HG02623 (cell line): ENCODE data around the gene CBFA2T2.
"Not testable (repeated sequence)": the region's sequence is repeated elsewhere in the genome, so short reads cannot be mapped to it uniquely, and the experiment has no call there.

Experiments
- ATAC-seq: cut with Tn5 transposase; IDR thresholded peaks from one replicate; pipeline ENCODE4 v1.9.1; 2021; ENCODE audit warnings: moderate library complexity; ENCODE audit not compliant: unreplicated experiment

The CBFA2T2 gene

DNA sequence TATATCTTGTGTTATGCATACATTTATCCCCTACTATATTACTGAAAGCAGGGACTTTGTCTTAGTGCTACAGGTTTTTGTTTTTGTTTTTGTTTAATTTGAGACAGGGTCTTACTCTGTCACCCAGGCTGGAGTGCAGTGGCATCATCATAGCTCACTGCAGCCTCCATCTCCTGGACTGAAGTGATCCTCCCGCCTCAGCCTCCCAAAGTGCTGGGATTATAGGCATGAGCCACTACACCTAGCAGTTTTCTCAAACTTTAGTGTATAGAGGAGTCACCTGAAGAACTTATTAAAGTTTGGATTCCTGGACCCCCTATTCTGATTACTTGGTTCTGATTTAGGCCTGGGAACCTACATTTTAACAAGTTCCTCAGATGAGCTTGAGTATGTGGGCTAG lies 51.9 kb downstream of the CBFA2T2 start:
- ATAC-seq: no peak

DNA sequence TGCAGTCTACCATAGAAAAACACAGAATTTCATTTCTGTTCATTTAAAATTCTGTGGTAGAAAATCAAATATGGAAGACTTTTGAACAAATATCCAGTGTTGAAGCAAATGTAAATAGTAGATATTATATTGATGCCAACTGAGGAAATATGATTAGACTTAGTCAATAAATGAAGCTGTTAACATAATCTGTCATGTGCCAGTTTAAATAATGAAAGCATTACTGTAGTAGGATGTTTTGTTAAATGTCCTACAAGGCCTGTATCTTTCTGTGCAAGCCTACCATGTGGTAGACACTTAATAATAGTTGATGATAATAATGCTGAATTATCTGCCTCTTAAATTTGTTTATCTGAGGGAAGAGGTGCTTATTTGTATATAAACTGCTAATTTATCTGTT lies 55.9 kb downstream of the CBFA2T2 start:
- ATAC-seq: no peak

DNA sequence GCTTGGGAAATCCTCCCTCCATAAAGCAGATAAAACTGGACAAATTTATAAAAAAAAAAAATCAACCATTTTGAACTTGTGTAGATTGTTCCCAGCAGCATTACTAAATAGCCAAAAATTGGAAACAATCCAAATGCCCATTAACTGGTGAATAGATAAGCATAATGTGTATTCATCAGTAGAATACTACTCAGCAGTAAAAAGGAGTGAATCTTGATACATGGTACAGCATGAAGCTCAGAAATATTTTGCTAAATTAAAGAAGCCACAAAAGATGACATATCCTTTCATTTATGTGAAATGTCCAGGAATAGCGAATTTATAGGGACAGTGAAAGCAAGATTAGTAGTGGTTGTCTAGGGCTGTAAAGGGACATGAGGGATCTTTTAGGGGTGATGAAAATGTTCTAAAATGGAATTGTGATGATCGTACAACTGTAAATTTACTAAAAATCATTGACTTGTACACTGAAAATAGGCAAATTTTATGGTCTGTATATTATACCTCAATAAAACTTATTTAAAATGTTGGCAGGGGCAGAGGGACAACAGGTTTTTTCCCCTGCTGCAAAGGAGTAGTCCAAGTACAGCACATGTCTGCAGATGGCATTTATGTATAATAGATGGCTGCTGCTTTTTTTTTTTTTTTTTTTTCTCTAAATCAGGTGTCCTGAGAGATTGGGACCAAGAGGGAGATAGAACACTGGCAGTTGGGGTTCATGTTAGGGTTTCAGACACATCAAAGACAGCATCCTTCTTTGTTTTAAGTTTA lies 59.5 kb downstream of the CBFA2T2 start:
- no peak for ATAC-seq

DNA sequence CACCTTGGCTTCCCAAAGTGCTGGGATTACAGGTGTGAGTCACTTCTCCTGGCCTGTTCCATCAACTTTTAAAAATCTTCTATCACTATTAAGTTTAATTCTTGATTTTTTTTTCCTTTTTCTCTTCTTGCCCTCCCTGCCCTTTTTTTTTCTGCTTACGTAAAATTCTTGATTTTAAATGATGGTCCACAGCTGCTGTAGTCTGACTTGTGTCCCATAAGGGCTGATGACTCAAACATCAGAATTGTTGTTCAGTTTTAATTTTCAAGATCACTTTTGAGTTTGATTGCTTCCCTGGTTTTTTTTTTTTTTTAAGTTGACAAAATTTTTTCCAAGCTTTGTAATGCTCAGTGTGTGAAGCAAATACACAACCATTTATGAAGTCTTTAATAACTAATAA lies 61.9 kb downstream of the CBFA2T2 start:
- no peak for ATAC-seq

DNA sequence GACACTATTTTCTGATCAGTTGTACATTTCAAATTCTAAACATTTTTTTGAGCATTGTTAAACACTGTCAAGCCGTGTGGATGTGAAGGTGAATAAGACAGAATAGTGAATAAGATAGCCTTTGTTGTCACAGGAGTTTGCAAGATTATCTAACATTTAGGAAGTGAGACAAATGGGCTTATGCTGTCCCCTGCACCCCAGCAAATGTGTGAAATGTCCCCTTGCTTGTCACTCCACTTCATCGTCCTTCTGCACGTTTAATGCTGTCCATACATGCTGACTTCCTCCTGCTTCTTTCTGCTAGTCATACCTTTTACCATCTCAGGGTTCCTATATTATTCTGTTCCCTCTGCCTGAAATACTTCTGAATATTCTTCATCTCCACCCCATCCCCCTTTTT lies 62.6 kb downstream of the CBFA2T2 start:
- no peak for ATAC-seq

DNA sequence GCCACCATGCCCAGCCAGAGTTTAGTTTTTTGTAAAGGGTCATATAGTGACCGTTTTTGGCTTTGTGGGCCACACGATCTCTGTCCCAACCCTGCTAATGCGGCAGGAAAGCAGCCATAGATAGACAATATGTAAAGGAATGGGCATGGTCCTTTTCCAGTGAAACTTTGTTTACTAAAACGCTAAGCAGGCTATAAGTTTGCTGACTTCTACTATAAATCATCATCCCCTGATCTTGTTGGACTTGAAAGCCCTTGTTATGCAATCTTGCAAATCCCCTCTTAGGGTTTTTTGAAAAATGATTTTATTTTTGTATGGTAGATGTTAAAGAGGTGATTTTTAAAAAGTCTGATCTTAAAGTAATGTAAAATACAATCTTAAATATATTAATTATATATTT lies 63.6 kb downstream of the CBFA2T2 start:
- no peak for ATAC-seq

DNA sequence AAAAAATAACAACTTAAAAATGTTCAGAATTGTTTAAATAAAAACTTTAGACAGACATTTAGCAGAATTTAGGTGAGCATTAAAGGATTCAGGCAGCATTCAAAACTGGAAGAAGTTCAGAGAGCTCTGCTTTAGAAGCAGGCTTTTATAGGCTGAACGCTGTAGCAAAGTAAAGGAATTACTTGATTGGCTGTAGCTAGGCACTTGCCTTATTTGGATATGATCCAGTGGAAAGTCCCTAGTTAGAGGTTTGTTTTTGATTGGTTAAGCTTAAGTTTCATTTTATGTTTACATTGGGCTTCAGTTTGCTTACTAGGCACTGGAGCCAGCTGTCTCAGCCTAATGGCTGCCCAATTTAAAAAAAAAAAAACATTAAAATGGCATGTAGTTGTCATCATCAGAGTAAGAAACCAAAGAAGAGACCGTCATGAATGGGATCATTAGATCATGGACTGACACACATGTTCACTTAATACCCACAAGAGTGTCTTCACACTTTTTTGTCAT lies 65.1 kb downstream of the CBFA2T2 start:
- ATAC-seq: peak; percentile 97

DNA sequence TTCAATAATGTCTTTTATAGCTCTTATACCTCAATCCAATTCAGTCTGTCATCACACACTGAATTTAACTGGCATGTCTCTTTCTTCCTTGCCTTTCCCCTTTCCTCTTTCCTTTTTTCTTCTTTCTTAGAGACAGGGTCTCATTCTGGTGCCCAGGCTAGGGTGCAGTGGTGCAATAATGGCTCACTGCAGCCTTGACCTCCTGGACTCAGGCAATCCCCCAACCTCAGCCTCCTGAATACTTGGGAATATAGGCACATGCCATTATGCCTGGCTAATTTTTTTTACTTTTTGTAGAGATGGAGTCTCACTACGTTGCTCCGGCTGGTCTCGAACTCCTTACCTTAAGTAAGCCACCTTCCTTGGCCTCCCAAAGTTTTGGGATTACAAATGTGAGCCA lies 65.9 kb downstream of the CBFA2T2 start:
- no peak for ATAC-seq

DNA sequence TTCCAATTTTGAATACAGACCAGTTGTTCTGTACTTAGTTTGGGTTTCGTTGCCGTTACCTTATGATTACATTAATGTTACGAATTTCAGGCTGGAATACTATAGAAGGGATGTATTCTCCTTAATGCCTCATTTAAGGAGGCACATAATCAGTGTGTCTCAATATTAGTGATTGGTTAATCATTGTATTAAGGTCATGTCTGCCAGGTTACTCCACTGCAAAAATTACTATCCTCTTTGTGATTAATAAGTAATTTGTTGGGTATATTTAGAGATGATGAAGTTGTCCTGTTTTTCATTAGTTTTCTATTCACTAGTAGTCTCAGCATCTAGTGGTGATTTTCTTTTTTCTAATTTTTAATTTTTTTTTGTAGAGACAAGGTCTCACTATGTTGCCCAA lies 66.3 kb downstream of the CBFA2T2 start:
- no peak for ATAC-seq

DNA sequence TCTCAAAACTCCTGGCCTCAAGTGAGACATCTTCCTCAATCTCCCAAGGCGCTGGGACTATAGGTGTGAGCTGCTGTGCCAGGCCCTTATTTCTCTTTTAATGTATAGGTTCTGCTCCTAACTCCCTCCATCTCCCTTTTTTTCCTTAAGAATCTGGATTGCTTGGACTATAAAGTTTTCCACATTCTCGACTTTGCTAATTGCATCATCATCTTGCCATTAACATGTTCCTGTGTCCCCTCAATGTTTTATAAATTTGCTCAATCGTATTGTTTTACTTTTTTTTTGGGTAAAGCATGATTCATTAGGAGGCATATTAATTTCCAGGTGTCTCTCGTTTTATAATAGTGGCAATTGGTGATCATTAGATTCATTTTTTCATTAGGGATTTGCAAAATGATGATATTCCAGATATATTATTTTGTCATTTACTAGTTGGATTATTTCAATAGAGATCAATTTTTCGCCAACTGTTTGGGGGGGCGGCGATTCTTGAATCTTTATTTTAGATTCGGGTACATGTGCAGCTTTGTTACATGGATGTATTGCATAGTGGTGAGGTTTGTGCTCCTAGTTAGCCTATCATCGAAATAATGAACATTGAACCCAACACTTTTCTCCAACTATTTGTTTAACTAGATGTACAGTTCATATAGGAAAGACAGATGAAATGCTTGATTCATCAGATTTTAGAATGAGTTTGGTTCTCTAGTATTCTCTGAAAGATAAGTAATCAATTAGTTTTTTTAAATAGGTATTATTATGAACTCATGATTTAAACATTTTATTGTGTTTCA lies 68.7 kb downstream of the CBFA2T2 start:
- ATAC-seq: no peak

DNA sequence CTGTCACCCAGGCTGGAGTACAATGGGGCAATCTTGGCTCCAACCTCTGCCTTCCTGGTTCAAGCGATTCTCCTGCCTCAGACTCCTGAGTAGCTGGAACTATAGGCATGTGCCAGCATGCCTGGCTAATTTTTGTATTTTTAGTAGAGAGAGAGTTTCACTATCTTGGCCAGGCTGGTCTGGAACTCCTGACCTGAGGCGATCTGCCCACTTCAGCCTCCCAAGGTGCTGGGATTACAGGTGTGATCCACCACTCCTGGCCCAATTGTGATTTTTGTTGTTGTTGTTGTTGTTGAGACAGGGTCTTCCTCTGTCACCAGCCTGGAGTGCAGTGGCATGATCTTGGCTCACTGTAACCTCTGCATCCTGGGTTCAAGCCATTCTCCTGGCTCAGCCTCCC lies 69.3 kb downstream of the CBFA2T2 start:
- ATAC-seq: no peak

DNA sequence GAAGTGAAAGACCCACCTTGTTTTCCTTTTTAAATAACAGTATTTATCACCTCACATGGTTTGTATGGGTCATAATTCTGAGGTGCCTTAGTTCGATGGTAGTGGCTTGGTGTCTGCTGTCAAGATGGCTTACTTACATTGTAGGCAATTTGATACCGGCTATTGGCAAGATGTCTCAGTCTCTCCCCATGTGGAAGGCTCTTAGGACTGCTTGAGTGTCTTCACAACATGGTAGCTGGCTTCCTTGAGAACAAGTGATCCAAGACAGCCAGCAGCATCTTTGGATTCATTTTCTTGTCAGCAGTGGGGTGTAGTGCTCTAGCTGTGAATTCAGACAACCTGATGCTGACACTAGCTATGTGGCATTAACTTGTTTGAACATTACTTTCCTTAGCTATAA lies 70.1 kb downstream of the CBFA2T2 start:
- no peak for ATAC-seq

DNA sequence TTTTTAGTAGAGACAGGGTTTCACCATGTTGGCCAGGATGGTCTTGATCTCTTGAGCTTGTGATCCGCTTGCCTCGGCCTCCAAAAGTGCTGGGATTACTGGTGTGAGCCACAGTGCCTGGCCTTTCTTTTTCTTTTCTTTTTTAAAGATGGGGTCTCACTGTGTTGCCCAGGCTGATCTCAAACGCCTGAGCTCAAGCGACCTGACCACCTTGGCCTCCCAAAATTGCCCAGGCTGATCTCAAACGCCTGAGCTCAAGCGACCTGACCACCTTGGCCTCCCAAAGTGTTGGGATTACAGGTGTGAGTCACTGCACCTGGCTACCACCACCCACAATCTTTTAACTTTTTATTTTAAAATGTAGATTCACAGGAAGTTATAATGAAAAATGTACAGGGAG lies 71.2 kb downstream of the CBFA2T2 start:
- ATAC-seq: not testable (repeated sequence)

DNA sequence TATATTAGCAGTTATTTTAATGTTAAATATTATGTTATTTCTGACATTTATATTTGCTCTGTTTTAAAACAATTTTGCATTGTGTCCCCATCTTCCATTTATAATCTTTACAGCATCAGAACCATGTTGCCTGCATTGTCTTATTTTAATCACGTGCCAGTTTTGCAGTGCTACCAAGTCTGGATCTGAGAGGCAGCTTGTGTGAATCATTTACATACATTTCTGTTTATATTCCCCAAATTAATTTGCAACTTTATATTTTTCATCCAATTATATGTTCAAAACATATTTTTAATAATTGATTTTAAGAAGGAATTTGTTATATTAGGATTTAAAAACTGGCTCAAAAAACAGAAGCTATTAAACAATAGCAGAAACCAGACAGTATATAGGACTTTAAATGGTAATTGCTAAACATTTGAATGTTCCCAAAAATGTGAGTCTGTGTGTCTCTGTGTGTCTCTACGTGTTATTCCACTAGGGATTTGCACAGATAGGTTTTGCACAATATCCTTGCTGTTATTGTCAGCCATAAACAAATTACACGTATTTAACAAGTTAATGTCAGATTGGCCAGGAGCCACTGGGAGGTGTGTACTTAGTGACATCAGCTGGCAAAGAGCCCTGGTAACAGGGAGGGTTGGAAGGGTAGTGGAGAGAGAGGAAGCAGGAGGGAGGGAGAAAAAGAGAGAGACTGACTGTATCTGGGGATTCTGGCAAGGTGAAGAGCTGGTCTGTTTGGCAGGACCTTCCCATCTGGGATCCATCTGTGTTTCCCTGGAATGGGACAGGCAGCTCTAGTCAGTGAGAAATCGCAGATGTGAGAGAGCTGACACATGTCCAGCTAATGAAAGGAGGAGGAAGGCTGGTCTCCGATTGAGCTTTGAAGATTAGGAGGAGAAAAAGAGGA lies 72.1 kb downstream of the CBFA2T2 start:
- ATAC-seq: no peak

DNA sequence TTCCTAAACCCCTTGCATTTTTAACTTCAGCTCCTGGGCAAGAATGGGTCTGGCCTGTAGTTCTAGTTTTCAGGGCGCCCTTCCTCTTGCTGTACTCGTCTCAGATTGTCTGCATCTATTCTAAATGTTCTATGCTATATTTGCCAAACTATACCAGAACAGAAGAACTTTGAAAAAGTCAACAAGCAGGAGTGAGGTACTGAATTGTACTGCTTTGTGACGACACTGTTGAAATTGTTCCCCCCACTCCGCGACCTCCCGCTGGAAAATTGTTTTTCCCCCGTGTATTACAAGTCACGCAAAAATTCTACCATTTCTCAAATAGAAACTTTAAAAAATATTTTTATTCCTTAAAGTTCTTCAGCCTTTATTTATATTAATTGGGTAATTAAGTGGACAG lies 73.9 kb downstream of the CBFA2T2 start:
- ATAC-seq: no peak

DNA sequence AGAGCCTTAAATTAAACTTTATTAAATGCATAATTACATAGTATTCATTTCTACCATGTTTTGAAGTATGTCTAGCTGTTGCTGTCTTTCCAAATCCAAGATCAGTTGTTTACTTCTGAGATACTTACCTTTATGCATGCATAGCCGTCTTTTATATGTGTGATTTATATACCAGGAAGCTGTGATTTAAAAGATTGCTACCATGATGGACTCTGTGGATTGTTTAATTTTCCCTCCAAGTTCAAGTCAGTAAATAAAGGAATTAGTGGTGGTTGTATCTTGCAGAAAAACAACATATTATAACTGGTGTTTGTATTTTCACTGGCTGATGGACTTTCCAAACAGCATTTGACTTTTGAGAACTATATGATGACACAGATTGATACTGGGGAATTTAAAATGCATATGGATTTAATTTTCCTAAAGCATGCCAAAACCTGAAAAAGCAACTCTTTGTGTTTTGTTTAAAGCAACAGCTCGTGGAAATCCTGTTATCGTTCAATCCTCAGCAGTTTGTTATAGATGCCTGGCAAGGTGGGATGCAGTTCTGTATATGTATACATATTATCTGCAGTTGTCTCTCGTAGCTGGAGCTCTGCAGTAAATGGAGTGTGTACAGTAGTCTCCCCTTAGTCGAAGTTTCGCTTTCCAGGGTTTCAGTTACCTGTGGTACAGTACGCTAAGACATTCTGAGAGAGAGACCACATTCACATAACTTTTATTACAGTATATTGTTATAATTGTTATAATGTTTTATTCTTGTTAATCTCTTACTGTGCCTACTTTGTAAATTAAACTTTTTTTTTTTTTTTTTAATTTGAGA lies 77.1 kb downstream of the CBFA2T2 start:
- no peak for ATAC-seq

DNA sequence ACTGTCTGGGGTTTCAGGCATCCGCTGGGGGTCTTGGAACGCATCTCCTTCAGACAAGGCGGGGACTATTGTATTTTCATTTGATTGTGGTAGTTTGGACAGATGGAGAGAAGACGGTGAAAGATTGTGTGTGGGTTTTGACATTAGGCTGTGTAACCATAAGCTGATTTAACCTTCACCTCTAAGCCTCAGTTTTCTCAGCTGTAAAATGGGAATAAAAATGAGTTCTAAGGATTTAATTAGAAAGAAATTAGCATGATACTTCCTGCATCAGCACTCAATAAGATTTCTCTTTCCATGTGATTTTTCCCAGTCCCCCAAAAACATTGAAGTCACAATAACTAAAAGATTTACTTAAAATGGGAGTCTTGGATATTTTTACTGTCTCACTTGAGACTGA lies 78.1 kb downstream of the CBFA2T2 start:
- ATAC-seq: no peak

DNA sequence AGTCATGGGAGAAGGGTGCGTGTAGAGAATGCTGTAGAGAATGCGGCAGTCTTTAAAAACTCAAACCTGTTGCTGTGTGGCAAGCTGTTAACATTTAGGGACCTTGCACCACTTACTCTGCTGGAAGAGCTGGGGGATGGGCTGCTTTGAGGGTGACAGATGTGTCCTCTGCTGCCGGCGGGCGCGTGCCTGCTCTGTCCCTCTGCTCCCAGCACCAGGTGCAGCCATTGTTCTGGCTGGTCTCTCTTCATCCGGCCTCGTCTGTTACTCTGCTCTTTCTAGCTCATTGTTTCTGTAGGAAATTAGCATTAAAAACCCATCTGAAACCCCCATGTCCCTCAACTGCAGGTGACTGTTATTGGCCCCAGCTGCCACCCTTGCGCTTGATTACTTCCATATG lies 78.5 kb downstream of the CBFA2T2 start:
- ATAC-seq: no peak

DNA sequence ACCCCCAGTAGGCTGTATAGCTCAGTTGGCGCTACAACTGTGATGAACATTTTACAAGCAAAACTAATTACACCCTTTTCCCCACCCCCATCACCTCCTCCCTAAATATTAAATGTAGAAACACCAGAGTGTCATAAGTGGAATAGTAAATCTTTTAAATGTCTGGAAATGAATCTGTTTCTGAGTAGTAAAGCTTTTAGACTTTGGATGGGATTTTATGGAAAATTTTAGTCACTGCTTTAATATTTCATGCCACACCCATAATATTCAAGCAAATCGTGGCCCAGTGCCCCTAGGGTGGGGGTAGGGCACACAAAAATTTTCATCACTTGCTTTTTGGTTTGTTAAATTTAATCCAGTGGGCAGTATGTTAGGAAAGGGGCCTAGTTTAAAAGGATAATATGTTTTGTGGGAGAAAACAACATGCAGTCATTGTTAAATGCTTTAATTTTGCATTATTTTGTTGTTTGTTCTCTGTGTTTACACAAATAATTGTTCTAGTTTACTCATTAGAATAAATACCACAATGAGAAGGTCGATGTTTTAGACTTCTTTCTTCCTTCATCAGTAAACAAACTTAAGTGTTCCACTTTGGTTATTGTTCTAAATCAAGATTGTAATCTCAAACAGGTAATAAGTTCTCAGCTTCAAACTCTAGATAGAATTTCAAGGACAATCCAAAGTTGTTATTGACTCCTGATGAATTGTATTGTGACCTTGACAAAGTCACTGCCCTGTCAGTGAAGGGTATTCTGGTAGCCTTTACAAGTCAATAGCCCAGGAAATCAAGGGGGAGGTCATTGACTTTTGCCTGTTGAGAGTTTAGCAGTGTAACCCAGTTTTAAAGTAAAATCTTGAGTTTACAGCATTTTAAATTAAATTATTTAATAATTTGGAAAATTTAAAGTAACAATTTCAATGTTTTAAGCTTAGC lies 79.2 kb downstream of the CBFA2T2 start:
- no peak for ATAC-seq
